Subcutaneous abdominal adipose tissue (tissue), 5 donors: ENCODE measurements around the gene ARL15.

Experiments used
- H3K27ac ChIP-seq: one replicate; pipeline ENCODE4 v1.7.0; 2013; ENCODE audit warnings: low read depth, mild to moderate bottlenecking, inconsistent platforms, low read length, moderate library complexity
- H3K27me3 ChIP-seq, 5 donors: one replicate each; pipeline ENCODE4 v1.7.0; 2013; ENCODE audit warnings: low read length in 5 of 5, inconsistent platforms in 1 of 5; ENCODE audit not compliant: control insufficient read depth in 5 of 5, insufficient read depth in 4 of 5
- H3K36me3 ChIP-seq, 5 donors: one replicate each; pipeline ENCODE4 v1.7.0; 2013; ENCODE audit warnings: low read length in 5 of 5; ENCODE audit not compliant: control insufficient read depth in 5 of 5, insufficient read depth in 5 of 5
- H3K4me1 ChIP-seq, 5 donors: one replicate each; pipeline ENCODE4 v1.7.0; 2013; ENCODE audit warnings: low read length in 5 of 5, mild to moderate bottlenecking in 3 of 5, moderate library complexity in 1 of 5; ENCODE audit not compliant: control insufficient read depth in 5 of 5, insufficient read depth in 5 of 5
- H3K4me3 ChIP-seq, 5 donors: one replicate each; pipeline ENCODE4 v1.7.0; 2013; ENCODE audit warnings: low read length in 5 of 5, low read depth in 1 of 5
- H3K9ac ChIP-seq, 5 donors: one replicate each; pipeline ENCODE4 v1.7.0; 2013; ENCODE audit warnings: low read length in 5 of 5, mild to moderate bottlenecking in 4 of 5, moderate library complexity in 3 of 5
- H3K9me3 ChIP-seq, 5 donors: one replicate each; pipeline ENCODE4 v1.7.0; 2013; ENCODE audit warnings: low read length in 5 of 5; ENCODE audit not compliant: control insufficient read depth in 5 of 5
- donor health status: healthy.
- donor health status: healthy.
- donor health status: healthy.
- donor health status: healthy.
- donor health status: healthy.

ARL15 gene

GRCh38 chr5:54115735-54116403, 194.5 kb downstream of the ARL15 start:
- Histone ChIP-seq H3K4me1 (peaks cover 0 to 5% (median 0%) of the 10 kb centered on the region in 5 donors), H3K9ac (no peak overlapping the region), H3K9me3 (no peaks in the 10 kb centered on the region), H3K27me3 (no peaks in the 10 kb centered on the region), H3K36me3 (peaks cover 0 to 5% (median 0%) of the 10 kb centered on the region in 5 donors), H3K27ac (no peak overlapping the region), H3K4me3 (no peak overlapping the region)

- H3K27me3 ChIP-seq: no peaks in the 10 kb centered on the region
- H3K4me3 ChIP-seq: no peak overlapping the region
- peaks cover 0 to 5% (median 0%) of the 10 kb centered on the region in 5 donors for H3K36me3 ChIP-seq
Observed at GRCh38 chr5:54113060-54113459, 197.3 kb downstream of the ARL15 start.

GRCh38 chr5:54109626-54110330, 200.6 kb downstream of the ARL15 start:
- Histone ChIP-seq H3K9ac (no peak overlapping the region), H3K27me3 (no peaks in the 10 kb centered on the region), H3K4me3 (no peak overlapping the region), H3K4me1 (peaks cover 0 to 5% (median 0%) of the 10 kb centered on the region in 5 donors), H3K9me3 (no peaks in the 10 kb centered on the region), H3K36me3 (peaks cover 0 to 5% (median 0%) of the 10 kb centered on the region in 5 donors), H3K27ac (no peak overlapping the region)

More at GRCh38 chr5:54113060-54113459, 197.3 kb downstream of the ARL15 start:
- H3K9me3 ChIP-seq: no peaks in the 10 kb centered on the region
- H3K4me1 ChIP-seq: peaks cover 0 to 5% (median 0%) of the 10 kb centered on the region in 5 donors
- no peak overlapping the region for H3K27ac ChIP-seq
- H3K9ac ChIP-seq: no peak overlapping the region

- Histone ChIP-seq H3K4me3 (no peak overlapping the region), H3K9me3 (no peaks in the 10 kb centered on the region), H3K9ac (no peak overlapping the region), H3K27ac (no peak overlapping the region), H3K27me3 (no peaks in the 10 kb centered on the region), H3K36me3 (peaks cover 0 to 5% (median 0%) of the 10 kb centered on the region in 5 donors), H3K4me1 (peaks cover 0 to 5% (median 0%) of the 10 kb centered on the region in 5 donors)
Observed at GRCh38 chr5:54108136-54108535, 202.2 kb downstream of the ARL15 start.

GRCh38 chr5:54103871-54104270, 206.5 kb downstream of the ARL15 start:
- H3K4me1 ChIP-seq: no peaks in the 10 kb centered on the region
- H3K27me3 ChIP-seq: no peaks in the 10 kb centered on the region
- H3K9ac ChIP-seq: no peak overlapping the region
- no peak overlapping the region for H3K4me3 ChIP-seq
- no peaks in the 10 kb centered on the region for H3K36me3 ChIP-seq
- no peak overlapping the region for H3K27ac ChIP-seq
- H3K9me3 ChIP-seq: no peaks in the 10 kb centered on the region

GRCh38 chr5:54098267-54098666, 212.1 kb downstream of the ARL15 start:
- H3K4me1 ChIP-seq: no peaks in the 10 kb centered on the region
- H3K9me3 ChIP-seq: no peaks in the 10 kb centered on the region
- H3K27me3 ChIP-seq: no peaks in the 10 kb centered on the region
- H3K9ac ChIP-seq: no peak overlapping the region
- H3K4me3 ChIP-seq: no peak overlapping the region
- H3K36me3 ChIP-seq: no peaks in the 10 kb centered on the region
- no peak overlapping the region for H3K27ac ChIP-seq

- Histone ChIP-seq H3K36me3 (no peaks in the 10 kb centered on the region), H3K4me1 (peaks cover 0 to 2% (median 0%) of the 10 kb centered on the region in 5 donors), H3K27ac (no peak overlapping the region), H3K9ac (no peak overlapping the region), H3K9me3 (no peaks in the 10 kb centered on the region), H3K27me3 (no peaks in the 10 kb centered on the region), H3K4me3 (no peak overlapping the region)
Observed at GRCh38 chr5:54095969-54096368, 214.4 kb downstream of the ARL15 start.

GRCh38 chr5:54094706-54095105, 215.7 kb downstream of the ARL15 start:
- Histone ChIP-seq H3K9ac (no peak overlapping the region), H3K27ac (no peak overlapping the region), H3K27me3 (no peaks in the 10 kb centered on the region), H3K4me1 (peaks cover 0 to 2% (median 0%) of the 10 kb centered on the region in 5 donors), H3K9me3 (no peaks in the 10 kb centered on the region), H3K36me3 (no peaks in the 10 kb centered on the region), H3K4me3 (no peak overlapping the region)

- no peaks in the 10 kb centered on the region for H3K9me3 ChIP-seq
- H3K27me3 ChIP-seq: no peaks in the 10 kb centered on the region
- peaks cover 0 to 2% (median 0%) of the 10 kb centered on the region in 5 donors for H3K4me1 ChIP-seq
- H3K27ac ChIP-seq: no peak overlapping the region
- H3K9ac ChIP-seq: no peak overlapping the region
- no peak overlapping the region for H3K4me3 ChIP-seq
- no peaks in the 10 kb centered on the region for H3K36me3 ChIP-seq
Observed at GRCh38 chr5:54093861-54094260, 216.5 kb downstream of the ARL15 start.

- Histone ChIP-seq H3K36me3 (no peaks in the 10 kb centered on the region), H3K27ac (no peak overlapping the region), H3K9ac (no peak overlapping the region), H3K4me3 (no peak overlapping the region), H3K27me3 (no peaks in the 10 kb centered on the region), H3K9me3 (no peaks in the 10 kb centered on the region), H3K4me1 (peaks cover 0 to 2% (median 0%) of the 10 kb centered on the region in 5 donors)
Observed at GRCh38 chr5:54093081-54093492, 217.3 kb downstream of the ARL15 start.
